OCI-LY3 (cell line): ENCODE results near the gene FEN1.

ENCODE experiments used
- H2AFZ ChIP-seq: fragments of 200-600, 300-600 bp; shearing (Covaris generic); 2 replicates; pipeline ENCODE4 v1.6.0; 2014; ENCODE audit warnings: antibody characterized with exemption, low read depth, low read length
- H3K27ac ChIP-seq: fragments of 200-600, 300-600 bp; sonication (generic); 2 replicates; pipeline ENCODE4 v1.5.1; 2014; ENCODE audit warnings: mild to moderate bottlenecking, low read length, moderate library complexity, mixed read lengths
- H3K27me3 ChIP-seq: fragments of 200-600, 300-600 bp; sonication (generic); 2 replicates; pipeline ENCODE4 v1.6.1; 2014; ENCODE audit warnings: low read depth, low read length, mixed read lengths
- H3K36me3 ChIP-seq: fragments of 200-600, 300-600 bp; sonication (generic); replicated peaks from 2 replicates; pipeline ENCODE3; 2014; ENCODE audit warnings: low read depth, low read length, mixed read lengths
- H3K4me1 ChIP-seq: fragments of 300-600, 200-600 bp; sonication (generic); 2 replicates; pipeline ENCODE4 v1.6.1; 2014; ENCODE audit warnings: low read length, mixed read lengths
- H3K4me2 ChIP-seq: fragments of 200-600, 300-600 bp; sonication (generic); 2 replicates; pipeline ENCODE4 v1.6.1; 2014; ENCODE audit warnings: low read length, mixed read lengths
- H3K4me3 ChIP-seq: fragments of 300-600, 200-600 bp; sonication (generic); 2 replicates; pipeline ENCODE4 v1.5.1; 2014; ENCODE audit warnings: antibody characterized with exemption, mild to moderate bottlenecking, low read length, moderate library complexity
- H3K79me2 ChIP-seq: fragments of 300-600, 200-600 bp; shearing (Covaris generic); 2 replicates; pipeline ENCODE4 v1.6.1; 2014; ENCODE audit warnings: mild to moderate bottlenecking, low read length, mixed read lengths
- H3K9ac ChIP-seq: fragments of 300-600, 200-600 bp; shearing (Covaris generic); 2 replicates; pipeline ENCODE4 v1.6.0; 2014; ENCODE audit warnings: mild to moderate bottlenecking, low read length, moderate library complexity
- H3K9me3 ChIP-seq: fragments of 200-600, 300-600 bp; shearing (Covaris generic); 2 replicates; pipeline ENCODE4 v1.6.1; 2014; ENCODE audit warnings: low read length, mixed read lengths; ENCODE audit not compliant: insufficient read depth
- H4K20me1 ChIP-seq: fragments of 200-600, 300-600 bp; sonication (generic); 2 replicates; pipeline ENCODE4 v1.6.1; 2016; ENCODE audit warnings: low read length, mixed read lengths; ENCODE audit not compliant: insufficient read depth
- CTCF ChIP-seq: fragments of 200-600, 300-600 bp; sonication (generic); IDR thresholded peaks from 2 replicates; pipeline ENCODE4 v1.5.1; 2014; ENCODE audit warnings: antibody characterized with exemption, low read length, low read depth
- EZH2phosphoT487 ChIP-seq: fragments of 200-600 bp; shearing (Covaris generic); IDR thresholded peaks from 2 replicates; pipeline ENCODE4 v1.6.1; 2018; ENCODE audit warnings: antibody characterized with exemption, mixed run types, low read depth

The FEN1 gene

GRCh38 chr11:61768376-61769076, 24.2 kb upstream of the FEN1 start:
- H3K27me3 ChIP-seq, result no peaks in the 10 kb centered on the region
- TF ChIP-seq EZH2phosphoT487, result no peak
- no peak for TF ChIP-seq CTCF
- no peak overlapping the region for H3K9ac ChIP-seq
- no peak overlapping the region for H3K4me3 ChIP-seq
- no peak overlapping the region for H3K27ac ChIP-seq
- H3K36me3 ChIP-seq, result no peaks in the 10 kb centered on the region
- H3K9me3 ChIP-seq, result no peaks in the 10 kb centered on the region
- H4K20me1 ChIP-seq, result no peaks in the 10 kb centered on the region
- no peaks in the 10 kb centered on the region for H3K79me2 ChIP-seq
- no peak overlapping the region for H2AFZ ChIP-seq
- H3K4me2 ChIP-seq, result no peak overlapping the region
- H3K4me1 ChIP-seq, result no peaks in the 10 kb centered on the region; the same call in 1 of the 2 replicates

GRCh38 chr11:61769169-61769920, 23.4 kb upstream of the FEN1 start:
- H3K27ac ChIP-seq, result no peak overlapping the region

GRCh38 chr11:61769946-61770683, 22.6 kb upstream of the FEN1 start:
- Histone ChIP-seq H2AFZ (no peak overlapping the region), H3K36me3 (no peaks in the 10 kb centered on the region), H3K9ac (no peak overlapping the region), H3K9me3 (no peaks in the 10 kb centered on the region), H3K4me1 (no peaks in the 10 kb centered on the region; the same call in 1 of the 2 replicates), H3K4me2 (no peak overlapping the region), H3K27me3 (no peaks in the 10 kb centered on the region), H3K4me3 (no peak overlapping the region), H3K79me2 (no peaks in the 10 kb centered on the region), H4K20me1 (no peaks in the 10 kb centered on the region), H3K27ac (no peak overlapping the region)
- TF ChIP-seq CTCF, result no peak
- TF ChIP-seq EZH2phosphoT487, result no peak

More at GRCh38 chr11:61769169-61769920, 23.4 kb upstream of the FEN1 start:
- H3K4me2 ChIP-seq, result no peak overlapping the region
- H3K79me2 ChIP-seq, result no peaks in the 10 kb centered on the region
- no peaks in the 10 kb centered on the region for H3K27me3 ChIP-seq
- no peaks in the 10 kb centered on the region; the same call in 1 of the 2 replicates for H3K4me1 ChIP-seq
- no peak overlapping the region for H3K9ac ChIP-seq
- no peaks in the 10 kb centered on the region for H3K36me3 ChIP-seq
- no peak overlapping the region for H2AFZ ChIP-seq
- no peak overlapping the region for H3K4me3 ChIP-seq
- H4K20me1 ChIP-seq, result no peaks in the 10 kb centered on the region
- no peaks in the 10 kb centered on the region for H3K9me3 ChIP-seq
- no peak for TF ChIP-seq CTCF
- no peak for TF ChIP-seq EZH2phosphoT487
